DMS 273 (cell line): ENCODE measurements around the gene KCTD1.

Experiments used
- DNase-seq: peaks from one replicate; lab custom pipeline; 2025; ENCODE audit not compliant: unreplicated experiment; lab: John Stamatoyannopoulos, UW

The KCTD1 gene

GRCh38 chr18:26524504-26525351 is 23.6 kb downstream of the KCTD1 start:
- no peak for DNase-seq

DNA sequence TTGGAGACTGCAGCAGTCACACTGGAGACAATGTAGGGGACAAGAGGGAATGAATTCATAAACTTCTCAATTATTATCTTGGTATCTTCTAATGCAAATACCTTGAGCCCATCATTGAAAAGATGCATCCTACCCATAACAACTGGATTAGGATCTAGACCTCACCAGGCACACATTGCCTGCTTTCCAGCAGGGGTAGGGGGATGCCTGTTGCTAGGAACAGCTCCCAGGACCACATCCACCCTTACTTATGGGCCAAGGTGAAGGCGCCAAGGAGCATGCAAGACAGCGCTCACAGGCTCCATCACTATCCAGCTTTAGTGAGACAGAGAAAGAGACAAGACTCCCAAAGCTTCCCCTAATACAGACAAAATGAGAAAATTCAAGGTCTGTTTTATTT is 24.4 kb downstream of the KCTD1 start:
- DNase-seq, result no peak

DNA sequence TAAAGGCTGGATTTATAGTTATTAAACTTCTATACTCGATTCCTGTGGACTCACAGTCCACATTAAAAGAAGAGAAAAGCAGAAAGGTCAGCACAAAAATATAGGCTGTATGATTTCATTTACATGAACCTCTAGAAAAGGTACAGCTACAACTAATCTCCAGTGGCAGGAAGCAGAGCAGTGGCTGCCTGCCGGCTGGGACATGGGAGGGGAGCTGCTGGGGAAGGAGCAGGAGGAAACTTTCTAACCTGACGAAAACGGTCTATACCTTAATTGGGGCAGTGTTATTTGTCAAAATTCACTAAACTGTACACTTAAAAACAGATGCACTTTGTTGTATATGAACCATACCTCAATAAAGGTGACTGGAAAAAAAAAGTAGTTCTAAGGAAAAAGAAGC is 26.7 kb downstream of the KCTD1 start:
- no peak for DNase-seq

- DNase-seq, result no peak
Observed at GRCh38 chr18:26520974-26521373, 27.4 kb downstream of the KCTD1 start.

DNA sequence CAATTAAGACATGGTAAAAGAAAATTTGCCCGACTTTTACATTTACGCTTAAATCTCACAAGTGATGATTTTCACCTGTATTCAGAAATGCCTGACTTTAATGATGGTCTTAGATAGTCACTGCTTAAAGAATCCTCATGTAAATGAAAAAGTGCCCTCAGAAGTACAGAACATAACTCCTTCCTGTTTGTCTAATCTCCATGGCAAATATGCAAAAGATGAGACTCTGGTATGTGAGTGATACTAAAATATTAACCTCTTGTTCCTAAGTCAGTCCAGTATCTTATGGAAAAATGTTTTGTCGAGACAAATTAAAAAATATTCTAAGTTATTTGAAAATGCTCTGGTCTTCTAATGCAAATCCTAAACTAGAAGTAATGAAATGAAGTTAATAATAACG is 29.2 kb downstream of the KCTD1 start:
- no peak for DNase-seq

DNA sequence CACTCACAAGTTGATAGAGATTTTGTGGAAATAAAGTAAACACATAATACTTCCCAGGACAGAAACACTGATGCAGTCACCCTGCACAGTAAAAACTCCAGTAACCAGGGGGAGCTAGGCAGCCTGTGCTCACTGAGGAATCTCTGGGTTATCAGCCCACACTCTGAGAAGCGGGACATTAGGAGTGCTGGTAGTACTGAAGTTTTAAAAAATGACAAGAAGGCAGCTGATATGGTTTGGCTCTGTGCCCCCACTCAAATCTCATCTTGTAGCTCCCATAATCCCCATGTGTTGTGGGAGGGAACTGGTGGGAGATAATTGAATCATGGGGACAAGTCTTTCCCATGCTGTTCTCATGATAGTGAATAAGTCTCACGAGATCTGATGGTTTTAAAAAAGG is 31.4 kb downstream of the KCTD1 start:
- no peak for DNase-seq

DNA sequence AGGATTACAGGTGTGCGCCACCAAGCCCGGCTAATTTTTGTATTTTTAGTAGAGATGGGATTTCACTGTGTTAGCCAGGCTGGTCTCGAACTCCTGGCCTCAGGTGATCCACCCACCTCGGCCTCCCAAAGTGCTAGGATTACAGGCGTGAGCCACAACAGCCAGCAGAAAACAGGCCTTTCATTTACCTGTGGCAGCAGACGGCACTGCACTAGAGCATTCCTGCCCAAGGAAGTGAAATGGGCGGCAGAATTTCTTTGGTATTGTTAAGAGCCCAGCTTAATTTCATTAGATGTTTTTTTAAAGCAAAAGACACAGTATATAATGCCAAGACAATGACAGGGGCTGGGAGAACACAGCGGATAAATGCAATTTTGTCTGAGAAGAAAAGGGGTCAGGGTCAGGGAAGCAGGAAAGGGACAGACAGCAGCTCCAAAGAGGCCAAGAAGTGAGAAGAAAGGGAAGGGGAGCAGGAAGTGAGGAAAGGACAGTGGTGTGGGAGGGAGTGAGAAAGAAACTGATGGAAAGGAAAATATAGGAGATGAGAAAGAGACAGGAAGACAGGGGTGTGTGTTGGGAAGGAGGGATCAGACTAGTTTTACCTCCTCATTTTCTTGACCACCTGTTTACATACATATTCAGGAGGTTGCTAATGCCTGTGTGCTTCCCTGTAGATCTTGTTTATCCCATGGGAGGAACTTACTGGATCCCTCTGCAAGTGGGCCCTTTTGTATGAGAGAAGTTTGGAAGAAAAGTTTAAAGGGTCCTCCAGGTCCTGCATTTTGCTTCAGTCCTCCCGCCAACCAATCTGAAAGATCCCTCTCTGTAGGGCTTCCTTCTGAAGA is 32.5 kb downstream of the KCTD1 start:
- no peak for DNase-seq

DNA sequence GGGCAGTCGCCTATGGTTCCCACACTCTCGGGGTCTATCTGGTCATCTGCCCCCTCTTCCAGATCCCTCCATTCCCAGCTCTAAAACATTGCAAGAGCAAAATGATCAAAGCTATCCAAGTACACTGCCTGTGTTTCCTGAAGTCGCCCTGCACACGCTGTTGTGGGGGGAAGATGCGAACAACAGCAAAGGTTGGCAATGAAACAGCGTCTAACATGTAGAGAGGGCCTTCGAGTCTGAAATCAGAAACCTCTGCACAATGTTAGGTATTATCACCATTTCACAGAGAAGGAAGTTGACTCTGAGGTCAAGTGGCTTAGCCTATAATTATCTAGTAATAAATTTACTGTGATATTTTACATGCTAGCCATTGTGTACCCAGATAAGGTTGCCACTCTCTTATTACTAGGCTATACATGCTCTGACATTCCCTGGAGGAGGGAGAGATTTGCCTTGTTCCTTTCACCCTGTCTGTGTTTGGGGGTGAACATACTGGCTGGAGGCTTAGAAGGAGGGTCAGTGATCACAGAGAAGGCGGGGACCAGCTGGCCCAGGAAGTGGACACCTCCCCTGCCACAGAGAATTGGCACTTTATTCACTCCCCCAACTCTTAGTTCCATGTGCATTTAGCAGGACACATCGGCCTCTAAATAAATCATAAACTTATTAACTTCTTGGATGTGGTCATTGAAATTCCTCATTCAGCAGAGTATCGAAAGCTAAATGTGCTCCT is 36.8 kb downstream of the KCTD1 start:
- no peak for DNase-seq

DNA sequence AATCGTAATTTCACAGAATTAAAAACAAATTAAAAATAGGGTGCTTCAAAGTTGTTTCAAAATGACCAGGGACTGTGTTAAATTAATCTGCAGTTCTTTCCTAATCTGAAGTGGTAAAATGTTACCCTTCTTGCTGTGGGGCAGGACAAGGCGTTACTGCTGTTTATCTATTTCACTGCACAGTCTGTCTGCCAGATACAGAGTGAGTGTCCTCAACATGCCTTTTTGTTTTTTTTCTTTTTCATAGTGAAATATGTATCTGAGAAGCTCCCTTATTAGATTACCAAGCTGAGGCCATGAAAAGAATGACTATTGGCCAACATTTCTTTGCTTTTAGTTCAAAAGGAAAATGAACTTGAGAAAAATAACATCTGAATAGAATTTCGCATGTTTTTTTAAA is 38.0 kb downstream of the KCTD1 start:
- DNase-seq, result no peak

DNA sequence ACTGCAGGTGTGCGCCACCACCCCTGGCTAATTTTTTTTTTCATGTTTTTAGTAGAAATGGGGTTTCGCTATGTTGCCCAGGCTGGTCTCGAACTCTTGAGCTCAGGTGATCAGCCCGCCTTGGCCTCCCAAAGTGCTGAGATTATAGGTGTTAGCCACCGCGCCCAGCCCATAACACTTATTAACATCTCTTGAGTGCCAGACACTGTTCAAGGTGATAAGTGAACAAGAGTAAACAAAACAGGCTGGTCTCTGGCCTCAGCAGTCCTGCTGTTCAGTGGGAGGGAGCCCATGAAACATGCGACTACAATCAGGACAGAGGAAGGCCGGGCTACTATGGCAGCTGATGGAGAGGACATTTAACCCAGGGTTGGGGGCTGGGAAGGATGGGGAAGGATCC is 42.3 kb downstream of the KCTD1 start:
- no peak for DNase-seq

- no peak for DNase-seq
Observed at GRCh38 chr18:26504831-26505230, 43.5 kb downstream of the KCTD1 start.

DNA sequence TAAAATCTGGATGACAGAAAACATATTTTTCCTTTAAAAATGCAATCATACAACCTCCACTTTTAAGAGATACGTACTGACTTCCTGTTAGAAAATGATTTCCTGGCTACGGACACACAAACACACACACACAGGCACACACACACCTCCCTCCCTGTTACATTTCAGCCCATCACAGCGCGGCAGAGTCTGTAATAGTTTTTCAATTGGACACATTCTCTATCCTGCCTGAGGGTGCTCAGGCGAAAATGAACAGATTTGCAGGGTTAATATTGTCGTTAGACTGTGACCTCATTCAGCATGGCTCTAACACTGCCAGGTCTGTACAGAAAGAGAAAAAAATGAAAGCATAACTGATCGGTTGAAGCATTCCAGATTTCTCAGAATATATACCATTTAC is 45.0 kb downstream of the KCTD1 start:
- no peak for DNase-seq

- DNase-seq, result no peak
Observed at GRCh38 chr18:26502823-26503222, 45.5 kb downstream of the KCTD1 start.

GRCh38 chr18:26497866-26498265 is 50.5 kb downstream of the KCTD1 start:
- no peak for DNase-seq

- no peak for DNase-seq
Observed at GRCh38 chr18:26496528-26496927, 51.8 kb downstream of the KCTD1 start.

- DNase-seq, result no peak
Observed at GRCh38 chr18:26495287-26495686, 53.1 kb downstream of the KCTD1 start.

DNA sequence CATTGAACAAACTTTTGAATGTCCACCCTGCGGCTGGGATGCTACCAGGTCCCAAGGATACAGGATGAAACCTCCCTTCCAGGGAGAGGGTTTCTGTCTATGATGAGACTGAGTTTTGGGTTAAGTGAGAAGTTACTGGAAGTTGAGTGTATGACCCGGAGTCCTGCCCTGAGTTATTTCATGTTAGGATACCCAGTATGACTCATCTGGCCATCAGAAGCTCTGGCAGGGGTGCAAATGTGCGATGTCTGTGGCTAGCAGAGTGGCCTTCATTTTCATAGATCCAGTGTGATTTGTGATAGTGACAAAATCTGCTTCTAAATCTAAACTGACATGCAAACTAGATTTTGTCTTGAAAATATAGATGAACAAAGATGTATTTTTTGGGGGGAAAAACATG is 55.3 kb downstream of the KCTD1 start:
- DNase-seq, result no peak

DNA sequence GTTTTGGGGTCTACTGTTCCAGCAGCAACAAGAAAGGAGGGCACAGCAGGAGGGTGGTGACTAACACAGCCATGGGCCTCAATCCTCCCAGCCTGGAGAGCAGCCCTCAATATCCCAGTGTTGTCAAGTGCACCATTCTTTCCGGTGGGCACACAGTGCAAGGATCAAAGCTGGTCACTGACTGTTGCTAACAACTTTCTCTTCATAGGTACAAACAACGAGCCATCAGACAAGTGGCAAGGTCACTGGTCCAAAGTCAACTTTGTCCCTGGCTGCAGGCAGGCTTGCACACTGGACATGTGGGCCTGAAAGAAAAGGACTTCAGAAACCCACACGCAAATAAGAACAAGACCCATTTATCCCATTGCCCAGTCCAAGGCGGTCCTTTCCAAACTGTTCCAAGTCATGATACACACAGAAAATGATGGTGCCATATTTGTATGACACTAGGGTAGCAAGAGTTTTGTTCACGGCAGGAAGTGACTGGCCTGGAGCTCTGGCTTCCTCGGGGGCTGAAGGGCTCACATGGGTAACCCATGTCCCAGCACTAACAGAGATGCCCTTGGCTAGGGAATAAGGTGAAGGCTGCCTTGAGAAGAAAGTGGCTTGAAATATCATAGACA is 57.0 kb downstream of the KCTD1 start:
- no peak for DNase-seq

DNA sequence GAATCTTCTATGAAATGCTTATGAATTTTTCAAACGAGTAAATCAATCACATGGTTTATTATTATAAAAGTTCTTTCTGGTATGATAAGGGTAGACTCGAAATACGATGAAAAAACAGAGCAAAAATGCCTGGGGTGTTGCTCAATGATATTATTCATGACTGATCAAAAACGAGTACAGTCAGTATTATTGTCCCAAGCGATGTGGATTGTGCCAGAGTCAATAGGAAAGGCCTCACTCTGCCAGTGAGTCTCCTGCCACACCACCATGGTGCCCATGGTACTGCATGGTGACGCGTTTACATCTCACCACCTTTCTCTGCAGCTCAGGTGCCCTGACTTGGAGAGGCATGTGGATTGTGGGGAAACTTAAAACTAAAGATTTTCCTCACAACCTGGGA is 58.5 kb downstream of the KCTD1 start:
- no peak for DNase-seq

DNA sequence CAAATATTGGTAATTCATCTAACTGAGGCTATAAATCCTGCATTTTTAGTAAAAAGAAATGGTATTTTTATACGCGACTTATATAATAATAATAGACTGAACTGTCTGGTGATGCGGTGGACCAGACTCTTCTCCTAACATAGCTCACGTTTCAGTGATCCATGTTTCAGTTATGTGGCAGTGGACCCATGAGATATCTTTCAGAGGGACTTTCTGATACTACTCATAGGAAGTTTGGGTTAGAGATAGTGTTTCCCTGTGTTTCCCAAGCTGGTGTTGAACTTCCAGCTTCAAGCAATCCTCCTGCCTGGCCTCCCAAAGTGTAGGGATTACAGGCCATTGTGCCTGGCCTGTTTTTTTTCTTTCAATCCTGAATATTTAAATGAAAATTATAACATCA is 59.2 kb downstream of the KCTD1 start:
- DNase-seq, result no peak

GRCh38 chr18:26488417-26489009 is 59.8 kb downstream of the KCTD1 start:
- no peak for DNase-seq
